HepG2 (cell line): ENCODE data around the gene TSPAN5. TPM values are rescaled to one million over a fixed set of nuclear protein-coding genes. Genes with fewer than 3 reads are reported as not detected.

Experiments
- ATAC-seq: fragments of 200-7000 bp; cut with Tn5 transposase; 3 replicates; pipeline ENCODE4 v1.9.1; 2020; ENCODE audit warnings: mild to moderate bottlenecking, moderate library complexity
- BruUV-seq: library from RNA; stranded (reverse); fragments of 400-500 nt; replicated peaks from 2 replicates; lab custom pipeline; 2021; lab: Mats Ljungman, UMichigan
- CTCF ChIA-PET: fragments of 300-600 bp; formaldehyde crosslinking; extraction: SDS; loops from one replicate; lab custom pipeline; 2021; ENCODE audit warnings: low total read pairs, inconsistent platforms, low intra/inter-chr PET ratio; lab: Yijun Ruan, JAX
- POLR2A ChIA-PET: fragments of 350-600 bp; sonication (Branson Sonifier 250); formaldehyde crosslinking; loops from one replicate; lab custom pipeline; 2020; ENCODE audit warnings: antibody characterized with exemption, inconsistent platforms; lab: Yijun Ruan, JAX
- DNase-seq: peaks from one replicate; pipeline ENCODE4 v3.0.0-alpha.2; 2015; ENCODE audit warnings: low spot score
- FAIRE-seq: peaks from 3 replicates; lab custom pipeline; 2011; peaks lifted over from hg19 to GRCh38; lab: Jason Lieb, UNC
- H2AFZ ChIP-seq: one replicate; pipeline ENCODE4 v1.6.1; 2011; ENCODE audit warnings: low read length, inconsistent platforms
- H3K27ac ChIP-seq: fragments of 300-600 bp; 3 replicates; pipeline ENCODE4 v1.8.0; 2011; ENCODE audit warnings: mixed run types, mild to moderate bottlenecking, mixed read lengths, low read length, inconsistent platforms; ENCODE audit not compliant: insufficient read depth; ENCODE audit errors: extremely low read length
- H3K27me3 ChIP-seq, 2 experiments: fragments of 200-600 bp in 1 of 2; 2 replicates in 1 of 2; 3 replicates in 1 of 2; pipeline versions ENCODE4 v1.6.0 to v1.8.0; 2011; ENCODE audit warnings: low read length in 2 of 2, mild to moderate bottlenecking in 2 of 2, moderate library complexity in 2 of 2, inconsistent platforms in 1 of 2; ENCODE audit not compliant: insufficient read depth in 2 of 2, control insufficient read depth in 1 of 2
- H3K36me3 ChIP-seq, 2 experiments: fragments of 200-600 bp in 1 of 2; replicated peaks in 1 of 2; 2 replicates in 1 of 2; 3 replicates in 1 of 2; pipeline versions ENCODE4 v1.5.1 to v1.8.0; 2011; ENCODE audit warnings: low read length in 2 of 2, inconsistent platforms in 1 of 2; ENCODE audit not compliant: insufficient read depth in 2 of 2, control insufficient read depth in 1 of 2
- H3K4me1 ChIP-seq: 2 replicates; pipeline ENCODE4 v1.5.1; 2012; ENCODE audit warnings: low read length, inconsistent platforms; ENCODE audit not compliant: insufficient read depth
- H3K4me2 ChIP-seq: 2 replicates; pipeline ENCODE4 v1.6.0; 2011; ENCODE audit warnings: low read depth, low read length, inconsistent platforms
- H3K4me3 ChIP-seq, 3 experiments: fragments of 200-600 bp in 1 of 3; sonication (generic), shearing (Covaris generic) in 1 of 3; replicated peaks in 1 of 3; 2 replicates each; pipeline ENCODE4 v1.5.1; 2011 to 2016; ENCODE audit warnings: low read length in 3 of 3, inconsistent platforms in 2 of 3, low read depth in 2 of 3, mild to moderate bottlenecking in 2 of 3, control low read depth in 1 of 3, mixed read lengths in 1 of 3; ENCODE audit not compliant: insufficient read depth in 1 of 3
- H3K79me2 ChIP-seq: one replicate; pipeline ENCODE4 v1.6.1; 2011; ENCODE audit warnings: low read length, inconsistent platforms; ENCODE audit not compliant: insufficient read depth
- H3K9ac ChIP-seq: 2 replicates; pipeline ENCODE4 v1.6.0; 2011; ENCODE audit warnings: mild to moderate bottlenecking, low read depth, low read length, inconsistent platforms; ENCODE audit not compliant: insufficient read depth
- H3K9me3 ChIP-seq: 2 replicates; pipeline ENCODE4 v1.5.1; 2012; ENCODE audit warnings: mild to moderate bottlenecking, low read length
- H4K20me1 ChIP-seq: 2 replicates; pipeline ENCODE4 v1.6.0; 2011; ENCODE audit warnings: inconsistent platforms, mild to moderate bottlenecking, low read length, moderate library complexity; ENCODE audit not compliant: insufficient read depth
- HMG20B ChIP-seq: conservative IDR thresholded peaks from 2 replicates; pipeline ENCODE4 v1.6.1; 2016; ENCODE audit warnings: missing genetic modification reagents, missing compliant biosample characterization
- KLF6 ChIP-seq: IDR thresholded peaks from 2 replicates; pipeline ENCODE4 v1.8.0; 2016; ENCODE audit warnings: missing biosample characterization, missing genetic modification reagents
- RFX5 ChIP-seq: IDR thresholded peaks from 2 replicates; pipeline ENCODE4 v1.6.1; 2011; ENCODE audit warnings: low read depth, low read length, improper control_type of control experiment
- ZNF253 ChIP-seq: sonication (generic); formaldehyde crosslinking; IDR thresholded peaks from 2 replicates; pipeline ENCODE4 v1.8.0; 2022; ENCODE audit warnings: mild to moderate bottlenecking, missing genetic modification reagents, borderline replicate concordance
- ZNF441 ChIP-seq: sonication (generic); formaldehyde crosslinking; IDR thresholded peaks from 2 replicates; pipeline ENCODE4 v1.7.0; 2021; ENCODE audit warnings: missing genetic modification reagents, borderline replicate concordance
- ZNF546 ChIP-seq: sonication (generic); formaldehyde crosslinking; conservative IDR thresholded peaks from 2 replicates; pipeline ENCODE4 v1.8.1; 2023; ENCODE audit warnings: mild to moderate bottlenecking, missing genetic modification reagents
- ZNF674 ChIP-seq: sonication (generic); formaldehyde crosslinking; IDR thresholded peaks from 2 replicates; pipeline ENCODE4 v1.5.0; 2020; ENCODE audit warnings: low read depth, mild to moderate bottlenecking, missing genetic modification reagents
- ZNF839 ChIP-seq: sonication (generic); formaldehyde crosslinking; IDR thresholded peaks from 2 replicates; pipeline ENCODE4 v1.4.0; 2020; ENCODE audit warnings: missing genetic modification reagents, mild to moderate bottlenecking, borderline replicate concordance
- WGBS: methylation state at CpG from one replicate; pipeline ENCODE4 v1.1.6; 2017; ENCODE audit warnings: low lambda C conversion rate; 5-methylcytosine and 5-hydroxymethylcytosine counted together
- in situ Hi-C: cut with HindIII; loops from 2 replicates; pipeline ENCODE4 v1.10.0; 2017; ENCODE audit warnings: low pct_unique_long_range_greater_than_20kb; ENCODE audit not compliant: extremely low pct_ligation_motif_present
- intact Hi-C: fragments of 100-400 bp; cut with micrococcal nuclease; formaldehyde crosslinking; loops from one replicate; pipeline ENCODE4 v1.10.0; 2022; ENCODE audit not compliant: unreplicated experiment
- polyA plus RNA-seq, 8 experiments: library from polyadenylated mRNA; depleted of rRNA in 3 of 8; stranded (reverse) in 7 of 8; unstranded in 1 of 8; fragments of >200 nt; fragmentation: Illumina TruSeq in 4 of 8; extraction: Trizol in 4 of 8; gene quantifications; 2 replicates each; pipeline versions ENCODE4 v1.2.1 to v1.2.3, GENCODE V29; 2011 to 2016; ENCODE audit warnings: low read depth in 4 of 8, missing spikeins in 1 of 8, mixed read lengths in 1 of 8; ENCODE audit not compliant: insufficient read depth in 1 of 8
- total RNA-seq, 5 experiments: library from RNA; depleted of rRNA; stranded (reverse); fragments of >200 nt; fragmentation: Illumina TruSeq; extraction: Trizol; gene quantifications; 2 replicates each; pipeline ENCODE4 v1.2.3, GENCODE V29; 2016; ENCODE audit warnings: low read depth in 1 of 5
- TF ChIP-seq, protein P1 (sequence below): sonication (generic); formaldehyde crosslinking; conservative IDR thresholded peaks from 2 replicates; pipeline ENCODE4 v1.8.0; 2022; ENCODE audit warnings: low read depth, missing genetic modification reagents

Gene TSPAN5
- total and polyA plus RNA-seq, 2 of the 13 experiments (the other 11 are each of a cell fraction or from before 2014, with no cell fraction given), result 0.20 to 0.53 TPM

- Histone ChIP-seq H4K20me1 (no peaks in the 10 kb centered on the region), H2AFZ (no peak overlapping the region), H3K4me2 (no peak overlapping the region), H3K36me3 (no peaks in the 10 kb centered on the region), H3K9me3 (no peaks in the 10 kb centered on the region), H3K27ac (no peak overlapping the region), H3K9ac (no peak overlapping the region), H3K79me2 (no peaks in the 10 kb centered on the region), H3K4me1 (no peaks in the 10 kb centered on the region), H3K4me3 (no peak overlapping the region), H3K27me3 (no peaks in the 10 kb centered on the region)
- BruUV-seq, result no TSS peak
- DNase-seq, result no peak
- in situ Hi-C loops, result no loop called here
- no peak for TF ChIP-seq HMG20B
- TF ChIP-seq ZNF674 (CRISPR knock-in tag), result no peak
- TF ChIP-seq KLF6, result no peak
- TF ChIP-seq RFX5, result no peak
- no peak for TF ChIP-seq ZNF546 (CRISPR knock-in tag)
- TF ChIP-seq ZNF441 (CRISPR knock-in tag), result no peak
- TF ChIP-seq ZNF839 (CRISPR knock-in tag), result no peak
- TF ChIP-seq ZNF253 (CRISPR knock-in tag), result no peak
- TF ChIP-seq, protein P1, sequence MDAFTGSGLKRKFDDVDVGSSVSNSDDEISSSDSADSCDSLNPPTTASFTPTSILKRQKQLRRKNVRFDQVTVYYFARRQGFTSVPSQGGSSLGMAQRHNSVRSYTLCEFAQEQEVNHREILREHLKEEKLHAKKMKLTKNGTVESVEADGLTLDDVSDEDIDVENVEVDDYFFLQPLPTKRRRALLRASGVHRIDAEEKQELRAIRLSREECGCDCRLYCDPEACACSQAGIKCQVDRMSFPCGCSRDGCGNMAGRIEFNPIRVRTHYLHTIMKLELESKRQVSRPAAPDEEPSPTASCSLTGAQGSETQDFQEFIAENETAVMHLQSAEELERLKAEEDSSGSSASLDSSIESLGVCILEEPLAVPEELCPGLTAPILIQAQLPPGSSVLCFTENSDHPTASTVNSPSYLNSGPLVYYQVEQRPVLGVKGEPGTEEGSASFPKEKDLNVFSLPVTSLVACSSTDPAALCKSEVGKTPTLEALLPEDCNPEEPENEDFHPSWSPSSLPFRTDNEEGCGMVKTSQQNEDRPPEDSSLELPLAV (CRISPR knock-in tag), result no peak
- intact Hi-C loops, result no loop called here
- FAIRE-seq, result no peak
- ChIA-PET POLR2A (interaction anchor here (0.6 kb wide), 1 partner anchor 103 kb away, joined by 4 read pairs; no protein-coding TSS in a partner anchor), CTCF (no interaction called here)
- WGBS, result 6% methylated on average over 3 of the region's 3 CpGs
- ATAC-seq, result no peak
Observed at GRCh38 chr4:98560321-98560720, 98.1 kb downstream of the TSPAN5 start.
